Endothelial cell of umbilical vein (primary cell): ENCODE data around the gene GPR107.

Experiments used
- GATA2 ChIP-seq: IDR thresholded peaks from 2 replicates; pipeline ENCODE4 v1.7.0; 2011; ENCODE audit warnings: low read depth, mild to moderate bottlenecking, moderate library complexity, mixed read lengths, low read length; ENCODE audit not compliant: insufficient read length, insufficient read depth
- POLR2A ChIP-seq: IDR thresholded peaks from 2 replicates; pipeline ENCODE4 v1.6.1; 2012; ENCODE audit warnings: low read depth, mild to moderate bottlenecking, control low read depth, low read length
- POLR2AphosphoS5 ChIP-seq: IDR thresholded peaks from 2 replicates; pipeline ENCODE4 v1.6.1; 2012; ENCODE audit warnings: low read depth, mild to moderate bottlenecking, control low read depth, low read length, moderate library complexity; ENCODE audit not compliant: insufficient read depth
- TF ChIP-seq, protein P1 (sequence below), 2 donors: IDR thresholded peaks; 1 replicate in 1 of 2; 2 replicates in 1 of 2; pipeline ENCODE4 v1.5.1; 2011; ENCODE audit warnings: low read length in 2 of 2, mild to moderate bottlenecking in 2 of 2, moderate library complexity in 2 of 2, control low read depth in 1 of 2, inconsistent platforms in 1 of 2, low read depth in 1 of 2; ENCODE audit not compliant: insufficient read depth in 1 of 2; ENCODE audit errors: extremely low read depth in 1 of 2

DNA sequence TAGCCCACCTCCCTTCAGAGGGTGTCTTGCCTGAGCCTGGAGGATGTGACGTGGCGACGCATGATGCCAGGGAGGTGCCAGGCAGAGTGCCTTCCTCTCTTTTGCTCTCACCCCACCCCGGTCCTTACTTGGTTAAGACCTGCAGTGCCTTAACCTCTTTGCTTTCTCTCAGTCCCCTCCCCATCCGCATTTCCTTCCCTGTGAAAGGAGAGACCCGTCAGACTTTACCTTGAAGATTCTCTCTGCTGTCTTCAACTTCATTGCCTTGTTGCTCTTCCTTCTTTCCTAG lies 66.5 kb downstream of the GPR107 start:
- TF ChIP-seq, protein P1, sequence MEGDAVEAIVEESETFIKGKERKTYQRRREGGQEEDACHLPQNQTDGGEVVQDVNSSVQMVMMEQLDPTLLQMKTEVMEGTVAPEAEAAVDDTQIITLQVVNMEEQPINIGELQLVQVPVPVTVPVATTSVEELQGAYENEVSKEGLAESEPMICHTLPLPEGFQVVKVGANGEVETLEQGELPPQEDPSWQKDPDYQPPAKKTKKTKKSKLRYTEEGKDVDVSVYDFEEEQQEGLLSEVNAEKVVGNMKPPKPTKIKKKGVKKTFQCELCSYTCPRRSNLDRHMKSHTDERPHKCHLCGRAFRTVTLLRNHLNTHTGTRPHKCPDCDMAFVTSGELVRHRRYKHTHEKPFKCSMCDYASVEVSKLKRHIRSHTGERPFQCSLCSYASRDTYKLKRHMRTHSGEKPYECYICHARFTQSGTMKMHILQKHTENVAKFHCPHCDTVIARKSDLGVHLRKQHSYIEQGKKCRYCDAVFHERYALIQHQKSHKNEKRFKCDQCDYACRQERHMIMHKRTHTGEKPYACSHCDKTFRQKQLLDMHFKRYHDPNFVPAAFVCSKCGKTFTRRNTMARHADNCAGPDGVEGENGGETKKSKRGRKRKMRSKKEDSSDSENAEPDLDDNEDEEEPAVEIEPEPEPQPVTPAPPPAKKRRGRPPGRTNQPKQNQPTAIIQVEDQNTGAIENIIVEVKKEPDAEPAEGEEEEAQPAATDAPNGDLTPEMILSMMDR (IDR thresholded peaks at IDR 0.05; ENCODE audit: extremely low read depth in 1 of 2, insufficient read depth in 1 of 2, low read depth in 1 of 2, low read length in 2 of 2) = no peak
- TF ChIP-seq GATA2 (no peak), POLR2A (no peak), POLR2AphosphoS5 (no peak)
